GM12878 (cell line): ENCODE data around the gene MAGI2. TPM values are rescaled to one million over a fixed set of nuclear protein-coding genes. Genes with fewer than 3 reads are reported as not detected.

Experiments used
- BHLHE40 ChIP-seq, 2 experiments: fragments of 450-650 bp in 1 of 2; IDR thresholded peaks; 2 replicates each; pipeline ENCODE4 v1.6.1; 2011 to 2017; ENCODE audit warnings: low read depth in 2 of 2, borderline replicate concordance in 1 of 2, improper control_type of control experiment in 1 of 2, low read length in 1 of 2, mild to moderate bottlenecking in 1 of 2
- HCFC1 ChIP-seq: fragments of 150-350 bp; IDR thresholded peaks from 2 replicates; pipeline ENCODE4 v1.6.1; 2014; ENCODE audit warnings: low read length
- KAT2A ChIP-seq: conservative IDR thresholded peaks from 2 replicates; pipeline ENCODE4 v1.6.1; 2011; ENCODE audit warnings: low read depth, low read length; ENCODE audit not compliant: control insufficient read depth
- RUNX3 ChIP-seq: IDR thresholded peaks from 2 replicates; pipeline ENCODE4 v1.6.1; 2012; ENCODE audit warnings: low read length, inconsistent platforms
- SMAD1 ChIP-seq: fragments of 450-650 bp; IDR thresholded peaks from 2 replicates; pipeline ENCODE4 v1.6.1; 2018; ENCODE audit warnings: mild to moderate bottlenecking, low read depth; ENCODE audit not compliant: partially characterized antibody
- ZNF622 ChIP-seq: fragments of 450-650 bp; IDR thresholded peaks from 2 replicates; pipeline ENCODE4 v1.6.1; 2017; ENCODE audit warnings: mild to moderate bottlenecking, inconsistent platforms
- polyA plus RNA-seq, 11 experiments: library from polyadenylated mRNA; depleted of rRNA in 4 of 11; unstranded in 6 of 11; stranded (reverse) in 5 of 11; fragments of >200 nt; fragmentation: Nextera tagmentation in 4 of 11; fragmentation: Illumina TruSeq in 1 of 11; extraction: Ambion mirVana in 4 of 11; extraction: Trizol in 1 of 11; gene quantifications; 1 replicate in 1 of 11; 2 replicates in 10 of 11; pipeline versions ENCODE4 v1.2.1 to v1.2.3, GENCODE V29; 2011 to 2016; ENCODE audit warnings: inconsistent platforms in 2 of 11, missing spikeins in 2 of 11, low read depth in 1 of 11
- total RNA-seq, 4 experiments: library from RNA; depleted of rRNA in 3 of 4; stranded (reverse); fragments of >200 nt in 3 of 4; fragmentation: Illumina TruSeq in 1 of 4; extraction: Trizol in 1 of 4; gene quantifications; 2 replicates each; pipeline versions ENCODE4 v1.2.1 to v1.2.3, GENCODE V29; 2013 to 2021
- TF ChIP-seq, protein P1 (sequence below), 3 experiments: IDR thresholded peaks in 2 of 3; conservative IDR thresholded peaks in 1 of 3; 2 replicates each; pipeline ENCODE4 v1.5.1; 2011; ENCODE audit warnings: low read depth in 3 of 3, low read length in 3 of 3, mild to moderate bottlenecking in 3 of 3, control low read depth in 2 of 3, moderate library complexity in 2 of 3, inconsistent platforms in 1 of 3, mixed read lengths in 1 of 3; ENCODE audit not compliant: control insufficient read depth in 2 of 3, insufficient read depth in 1 of 3; ENCODE audit errors: extremely low read depth in 1 of 3
- TF ChIP-seq, protein P2 (sequence below): fragments of 450-650 bp; formaldehyde crosslinking; IDR thresholded peaks from 2 replicates; pipeline ENCODE4 v1.5.0; 2022; ENCODE audit warnings: mild to moderate bottlenecking, missing genetic modification characterization
- TF ChIP-seq, protein P3 (sequence below): fragments of 450-650 bp; IDR thresholded peaks from 2 replicates; pipeline ENCODE4 v1.6.1; 2017; ENCODE audit warnings: borderline replicate concordance
- TF ChIP-seq, protein P4 (sequence below): IDR thresholded peaks from 2 replicates; pipeline ENCODE4 v1.6.1; 2011; ENCODE audit warnings: borderline replicate concordance, low read depth, mild to moderate bottlenecking, moderate library complexity, mixed read lengths, low read length; ENCODE audit not compliant: insufficient read depth; ENCODE audit errors: extremely low read length

MAGI2 gene
- total and polyA plus RNA-seq, 10 of the 15 experiments (the other 5 are each of a cell fraction or from before 2014, with no cell fraction given), result 0.01 to 0.31 (median 0.05) TPM; not detected in 2

DNA sequence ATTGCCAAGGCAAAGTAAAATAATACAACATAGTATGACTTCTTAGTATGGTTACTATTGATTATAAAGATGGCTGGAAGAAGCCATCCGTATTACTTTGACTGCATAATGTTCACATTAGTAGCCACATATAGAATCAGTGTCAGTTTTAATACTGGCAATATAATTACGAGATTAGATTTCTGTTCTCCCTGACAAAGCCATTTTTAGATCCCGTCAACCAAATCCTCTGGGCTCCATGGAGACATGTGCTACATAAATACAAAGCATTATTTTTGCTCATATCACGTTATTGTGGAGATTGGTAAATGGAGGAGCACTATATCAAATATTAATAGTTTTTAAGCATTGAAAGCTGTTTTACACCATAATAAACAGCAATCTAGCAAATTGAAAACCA lies 124.0 kb downstream of the MAGI2 start (continued):
- TF ChIP-seq, protein P1, sequence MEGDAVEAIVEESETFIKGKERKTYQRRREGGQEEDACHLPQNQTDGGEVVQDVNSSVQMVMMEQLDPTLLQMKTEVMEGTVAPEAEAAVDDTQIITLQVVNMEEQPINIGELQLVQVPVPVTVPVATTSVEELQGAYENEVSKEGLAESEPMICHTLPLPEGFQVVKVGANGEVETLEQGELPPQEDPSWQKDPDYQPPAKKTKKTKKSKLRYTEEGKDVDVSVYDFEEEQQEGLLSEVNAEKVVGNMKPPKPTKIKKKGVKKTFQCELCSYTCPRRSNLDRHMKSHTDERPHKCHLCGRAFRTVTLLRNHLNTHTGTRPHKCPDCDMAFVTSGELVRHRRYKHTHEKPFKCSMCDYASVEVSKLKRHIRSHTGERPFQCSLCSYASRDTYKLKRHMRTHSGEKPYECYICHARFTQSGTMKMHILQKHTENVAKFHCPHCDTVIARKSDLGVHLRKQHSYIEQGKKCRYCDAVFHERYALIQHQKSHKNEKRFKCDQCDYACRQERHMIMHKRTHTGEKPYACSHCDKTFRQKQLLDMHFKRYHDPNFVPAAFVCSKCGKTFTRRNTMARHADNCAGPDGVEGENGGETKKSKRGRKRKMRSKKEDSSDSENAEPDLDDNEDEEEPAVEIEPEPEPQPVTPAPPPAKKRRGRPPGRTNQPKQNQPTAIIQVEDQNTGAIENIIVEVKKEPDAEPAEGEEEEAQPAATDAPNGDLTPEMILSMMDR (IDR thresholded peaks at IDR 0.05 in 2 of 3, conservative IDR thresholded peaks at IDR 0.05 in 1 of 3; ENCODE audit: control insufficient read depth in 2 of 3, extremely low read depth in 1 of 3, insufficient read depth in 1 of 3, low read depth in 3 of 3, low read length in 3 of 3), result no peak
- TF ChIP-seq RUNX3 (no peak), KAT2A (no peak), BHLHE40 (IDR thresholded peaks at IDR 0.05; ENCODE audit: borderline replicate concordance in 1 of 2, low read depth in 2 of 2, low read length in 1 of 2) (no peak), HCFC1 (no peak), ZNF622 (no peak), SMAD1 (no peak)
- TF ChIP-seq, protein P2, sequence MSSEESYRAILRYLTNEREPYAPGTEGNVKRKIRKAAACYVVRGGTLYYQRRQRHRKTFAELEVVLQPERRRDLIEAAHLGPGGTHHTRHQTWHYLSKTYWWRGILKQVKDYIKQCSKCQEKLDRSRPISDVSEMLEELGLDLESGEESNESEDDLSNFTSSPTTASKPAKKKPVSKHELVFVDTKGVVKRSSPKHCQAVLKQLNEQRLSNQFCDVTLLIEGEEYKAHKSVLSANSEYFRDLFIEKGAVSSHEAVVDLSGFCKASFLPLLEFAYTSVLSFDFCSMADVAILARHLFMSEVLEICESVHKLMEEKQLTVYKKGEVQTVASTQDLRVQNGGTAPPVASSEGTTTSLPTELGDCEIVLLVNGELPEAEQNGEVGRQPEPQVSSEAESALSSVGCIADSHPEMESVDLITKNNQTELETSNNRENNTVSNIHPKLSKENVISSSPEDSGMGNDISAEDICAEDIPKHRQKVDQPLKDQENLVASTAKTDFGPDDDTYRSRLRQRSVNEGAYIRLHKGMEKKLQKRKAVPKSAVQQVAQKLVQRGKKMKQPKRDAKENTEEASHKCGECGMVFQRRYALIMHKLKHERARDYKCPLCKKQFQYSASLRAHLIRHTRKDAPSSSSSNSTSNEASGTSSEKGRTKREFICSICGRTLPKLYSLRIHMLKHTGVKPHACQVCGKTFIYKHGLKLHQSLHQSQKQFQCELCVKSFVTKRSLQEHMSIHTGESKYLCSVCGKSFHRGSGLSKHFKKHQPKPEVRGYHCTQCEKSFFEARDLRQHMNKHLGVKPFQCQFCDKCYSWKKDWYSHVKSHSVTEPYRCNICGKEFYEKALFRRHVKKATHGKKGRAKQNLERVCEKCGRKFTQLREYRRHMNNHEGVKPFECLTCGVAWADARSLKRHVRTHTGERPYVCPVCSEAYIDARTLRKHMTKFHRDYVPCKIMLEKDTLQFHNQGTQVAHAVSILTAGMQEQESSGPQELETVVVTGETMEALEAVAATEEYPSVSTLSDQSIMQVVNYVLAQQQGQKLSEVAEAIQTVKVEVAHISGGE, result no peak
- TF ChIP-seq, protein P3, sequence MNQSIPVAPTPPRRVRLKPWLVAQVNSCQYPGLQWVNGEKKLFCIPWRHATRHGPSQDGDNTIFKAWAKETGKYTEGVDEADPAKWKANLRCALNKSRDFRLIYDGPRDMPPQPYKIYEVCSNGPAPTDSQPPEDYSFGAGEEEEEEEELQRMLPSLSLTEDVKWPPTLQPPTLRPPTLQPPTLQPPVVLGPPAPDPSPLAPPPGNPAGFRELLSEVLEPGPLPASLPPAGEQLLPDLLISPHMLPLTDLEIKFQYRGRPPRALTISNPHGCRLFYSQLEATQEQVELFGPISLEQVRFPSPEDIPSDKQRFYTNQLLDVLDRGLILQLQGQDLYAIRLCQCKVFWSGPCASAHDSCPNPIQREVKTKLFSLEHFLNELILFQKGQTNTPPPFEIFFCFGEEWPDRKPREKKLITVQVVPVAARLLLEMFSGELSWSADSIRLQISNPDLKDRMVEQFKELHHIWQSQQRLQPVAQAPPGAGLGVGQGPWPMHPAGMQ, result no peak
- TF ChIP-seq, protein P4, sequence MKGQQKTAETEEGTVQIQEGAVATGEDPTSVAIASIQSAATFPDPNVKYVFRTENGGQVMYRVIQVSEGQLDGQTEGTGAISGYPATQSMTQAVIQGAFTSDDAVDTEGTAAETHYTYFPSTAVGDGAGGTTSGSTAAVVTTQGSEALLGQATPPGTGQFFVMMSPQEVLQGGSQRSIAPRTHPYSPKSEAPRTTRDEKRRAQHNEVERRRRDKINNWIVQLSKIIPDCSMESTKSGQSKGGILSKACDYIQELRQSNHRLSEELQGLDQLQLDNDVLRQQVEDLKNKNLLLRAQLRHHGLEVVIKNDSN, result no peak
